OCI-LY7 (cell line): ENCODE data around the gene C1orf105. TPM values are rescaled to one million over a fixed set of nuclear protein-coding genes. Genes with fewer than 3 reads are reported as not detected.

Experiments used
- BruUV-seq: library from RNA; stranded (reverse); fragments of 400-500 nt; replicated peaks from 2 replicates; lab custom pipeline; 2021; lab: Mats Ljungman, UMichigan
- CTCF ChIA-PET: fragments of 300-600 bp; sonication (Branson Sonifier 250); formaldehyde crosslinking; loops from one replicate; lab custom pipeline; 2022; ENCODE audit warnings: antibody characterized with exemption; ENCODE audit not compliant: unreplicated experiment; lab: Charles Lee
- POLR2A ChIA-PET: fragments of 300-600 bp; sonication (Branson Sonifier 250); formaldehyde crosslinking; loops from one replicate; lab custom pipeline; 2022; ENCODE audit warnings: antibody characterized with exemption; lab: Charles Lee
- DNase-seq: peaks from one replicate; pipeline ENCODE4 v3.0.0-alpha.2; 2015; ENCODE audit warnings: low spot score
- H2AFZ ChIP-seq: fragments of 200-600 bp; sonication (generic), shearing (Covaris generic); 2 replicates; pipeline ENCODE4 v1.6.1; 2014; ENCODE audit warnings: mild to moderate bottlenecking, antibody characterized with exemption, low read length, moderate library complexity
- H3K27ac ChIP-seq: fragments of 200-600 bp; sonication (generic); 2 replicates; pipeline ENCODE4 v1.5.1; 2014; ENCODE audit warnings: mixed run types, low read depth, mild to moderate bottlenecking, moderate library complexity, low read length, inconsistent platforms; ENCODE audit not compliant: poor library complexity, severe bottlenecking
- H3K36me3 ChIP-seq: fragments of 200-600 bp; sonication (generic); 2 replicates; pipeline ENCODE4 v1.6.1; 2014; ENCODE audit warnings: mild to moderate bottlenecking, antibody characterized with exemption, low read length, moderate library complexity, mixed read lengths; ENCODE audit not compliant: insufficient read depth
- H3K4me1 ChIP-seq: fragments of 200-600 bp; sonication (generic); 2 replicates; pipeline ENCODE4 v1.5.1; 2014; ENCODE audit warnings: mild to moderate bottlenecking, low read length; ENCODE audit not compliant: insufficient read depth, poor library complexity, severe bottlenecking
- H3K4me2 ChIP-seq: fragments of 200-600 bp; sonication (generic); 2 replicates; pipeline ENCODE4 v1.6.1; 2014; ENCODE audit warnings: mild to moderate bottlenecking, low read length
- H3K4me3 ChIP-seq: fragments of 200-600 bp; sonication (generic); 2 replicates; pipeline ENCODE4 v1.5.1; 2014; ENCODE audit warnings: mild to moderate bottlenecking, low read depth, low read length; ENCODE audit not compliant: poor library complexity, severe bottlenecking
- H3K79me2 ChIP-seq: fragments of 200-600 bp; sonication (generic); 2 replicates; pipeline ENCODE4 v1.6.1; 2016; ENCODE audit warnings: low read depth, mild to moderate bottlenecking, low read length, moderate library complexity, mixed read lengths; ENCODE audit not compliant: insufficient read depth
- H3K9me2 ChIP-seq: fragments of 200-600 bp; sonication (generic); 2 replicates; pipeline ENCODE4 v1.6.1; 2016; ENCODE audit warnings: mild to moderate bottlenecking, low read length, mixed read lengths; ENCODE audit not compliant: insufficient read depth
- H3K9me3 ChIP-seq: fragments of 200-600 bp; sonication (generic); 2 replicates; pipeline ENCODE4 v1.6.1; 2014; ENCODE audit warnings: mild to moderate bottlenecking, mixed run types, low read length, mixed read lengths
- H4K20me1 ChIP-seq: fragments of 200-600 bp; sonication (generic); 2 replicates; pipeline ENCODE4 v1.6.1; 2014; ENCODE audit warnings: mild to moderate bottlenecking, antibody characterized with exemption, low read length, moderate library complexity, mixed read lengths; ENCODE audit not compliant: insufficient read depth
- CTCF ChIP-seq: fragments of 200-600 bp; sonication (generic); conservative IDR thresholded peaks from 2 replicates; pipeline ENCODE4 v1.5.1; 2014; ENCODE audit warnings: mild to moderate bottlenecking, antibody characterized with exemption, low read length, moderate library complexity, mixed read lengths
- EZH2phosphoT487 ChIP-seq: fragments of 200-600 bp; sonication (generic); IDR thresholded peaks from 2 replicates; pipeline ENCODE4 v1.6.1; 2018; ENCODE audit warnings: low read depth, borderline replicate concordance, mild to moderate bottlenecking, mixed run types, antibody characterized with exemption, low read length, moderate library complexity, mixed read lengths
- intact Hi-C: fragments of 100-400 bp; cut with micrococcal nuclease; formaldehyde crosslinking; loops from one replicate; pipeline ENCODE4 v1.10.0; 2022; ENCODE audit not compliant: unreplicated experiment
- total RNA-seq, 2 experiments: library from RNA; depleted of rRNA in 1 of 2; stranded (reverse); fragments of >200 nt in 1 of 2; shearing (Covaris generic) in 1 of 2; gene quantifications; 2 replicates each; pipeline ENCODE4 v1.2.3, GENCODE V29; 2014 to 2022

C1orf105 gene
- total RNA-seq, 2 experiments from 2014 or later, result not detected

- POLR2A ChIA-PET, result interaction anchor here (0.7 to 1.1 kb wide), 2 partner anchors 19 to 20 kb away, joined by 3 to 4 read pairs; no protein-coding TSS in a partner anchor
- intact Hi-C loops, result no loop called here
These were observed 42.2 kb upstream of the C1orf105 start for GRCh38 chr1:172378109-172378760.

DNA sequence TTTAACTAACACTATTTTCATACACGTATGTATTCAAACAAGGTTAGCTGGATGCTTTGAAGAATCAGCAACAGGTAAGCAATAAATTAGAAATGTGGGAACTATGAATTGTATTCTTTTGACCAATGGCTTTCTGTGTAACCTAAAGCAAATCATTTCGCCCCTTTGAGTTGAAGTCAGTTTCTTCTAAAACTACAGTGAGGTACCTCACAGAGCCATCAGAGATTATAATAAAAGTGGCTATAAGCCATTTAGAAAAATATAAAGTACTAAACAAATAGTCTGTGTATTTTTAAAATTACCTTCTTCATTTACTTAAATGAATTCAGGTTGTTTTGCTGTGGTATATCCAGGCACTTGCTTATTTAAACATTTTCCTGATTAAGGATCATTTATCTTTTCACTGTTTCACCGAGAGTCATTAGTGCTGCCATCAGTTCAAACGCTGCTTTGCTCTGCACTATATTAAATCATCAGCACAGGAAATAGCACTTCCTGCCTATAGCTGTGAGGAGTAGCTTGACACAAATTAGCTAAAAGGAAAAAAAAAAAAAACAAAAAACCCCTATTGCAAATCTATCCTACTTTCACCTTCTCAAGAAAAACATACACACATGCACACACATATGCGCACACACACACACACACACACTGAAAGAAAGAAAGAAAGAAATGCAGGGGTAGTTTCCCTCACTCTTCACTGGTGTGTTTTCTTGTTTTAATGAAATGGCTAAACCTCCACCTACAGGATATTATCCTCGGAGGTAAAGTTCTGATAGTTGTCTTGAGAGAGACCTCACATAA, 39.8 kb upstream of the C1orf105 start:
- peak overlapping the region; percentile 54 for H3K4me3 ChIP-seq
- H4K20me1 ChIP-seq, result no peaks in the 10 kb centered on the region
- H2AFZ ChIP-seq, result peak overlapping the region; percentile 99
- H3K9me3 ChIP-seq, result no peaks in the 10 kb centered on the region
- H3K27ac ChIP-seq, result peak overlapping the region; percentile 72
- intact Hi-C loops, result loop anchor here (2.0 kb wide), 1 partner anchor 22 kb away; no protein-coding TSS in a partner anchor
- 0 out of 2 replicates have a peak, but pooled peaks have one; percentile 23 for TF ChIP-seq CTCF
- TF ChIP-seq EZH2phosphoT487, result no peak
- ChIA-PET POLR2A (interaction anchor here (0.6 to 2.9 kb wide), 9 partner anchors 10 to 1838 kb away, joined by 3 to 33 read pairs (median 4); no protein-coding TSS in a partner anchor), CTCF (no interaction called here)
- no peaks in the 10 kb centered on the region; the same call in 1 of the 2 replicates for H3K9me2 ChIP-seq
- peaks cover 37% of the 10 kb centered on the region for H3K4me1 ChIP-seq
- peak overlapping the region; percentile 73 for H3K4me2 ChIP-seq
- TSS peak; percentile 90 for BruUV-seq
- peak; percentile 78 for DNase-seq
- H3K36me3 ChIP-seq, result no peaks in the 10 kb centered on the region
- no peaks in the 10 kb centered on the region for H3K79me2 ChIP-seq

More at GRCh38 chr1:172378109-172378760, 42.2 kb upstream of the C1orf105 start:
- TF ChIP-seq EZH2phosphoT487 (no peak), CTCF (no peak)
- CTCF ChIA-PET, result interaction anchor here (0.6 kb wide), 1 partner anchor 21 kb away, joined by 3 read pairs; no protein-coding TSS in a partner anchor
- Histone ChIP-seq H3K27ac (no peak overlapping the region), H3K9me3 (no peaks in the 10 kb centered on the region), H2AFZ (no peak overlapping the region; the same call in 1 of the 2 replicates), H3K4me2 (no peak overlapping the region), H3K4me3 (no peak overlapping the region), H3K79me2 (no peaks in the 10 kb centered on the region), H4K20me1 (no peaks in the 10 kb centered on the region), H3K9me2 (no peaks in the 10 kb centered on the region; the same call in 1 of the 2 replicates), H3K4me1 (peaks cover 37% of the 10 kb centered on the region), H3K36me3 (no peaks in the 10 kb centered on the region)
- DNase-seq, result no peak
- BruUV-seq, result no TSS peak
